ENCODE measurements around the gene QRFP. TPM values are rescaled to one million over a fixed set of nuclear protein-coding genes. Genes with fewer than 3 reads are reported as not detected.

QRFP gene
- total RNA-seq, 2 donors from 2014 or later: not detected

GRCh38 chr9:130864541-130864940 is 32.1 kb downstream of the QRFP start:
- DNase-seq (ENCODE audit: low spot score) (no peak), ATAC-seq (ENCODE audit: insufficient number of reproducible peaks, low FRiP score, low read depth) (no peak)
- Histone ChIP-seq H3K9me3 (no peaks in the 10 kb centered on the region), H3K4me1 (ENCODE audit: control insufficient read depth in 1 of 2, low read depth in 2 of 2) (peaks cover 6 to 49% of the 10 kb centered on the region in 2 donors), H3K36me3 (peaks cover 21% of the 10 kb centered on the region), H3K27ac (no peak overlapping the region), H3K4me3 (no peak overlapping the region), H3K27me3 (replicated peaks; ENCODE audit: insufficient read depth) (no peaks in the 10 kb centered on the region)
- TF ChIP-seq, protein P1, sequence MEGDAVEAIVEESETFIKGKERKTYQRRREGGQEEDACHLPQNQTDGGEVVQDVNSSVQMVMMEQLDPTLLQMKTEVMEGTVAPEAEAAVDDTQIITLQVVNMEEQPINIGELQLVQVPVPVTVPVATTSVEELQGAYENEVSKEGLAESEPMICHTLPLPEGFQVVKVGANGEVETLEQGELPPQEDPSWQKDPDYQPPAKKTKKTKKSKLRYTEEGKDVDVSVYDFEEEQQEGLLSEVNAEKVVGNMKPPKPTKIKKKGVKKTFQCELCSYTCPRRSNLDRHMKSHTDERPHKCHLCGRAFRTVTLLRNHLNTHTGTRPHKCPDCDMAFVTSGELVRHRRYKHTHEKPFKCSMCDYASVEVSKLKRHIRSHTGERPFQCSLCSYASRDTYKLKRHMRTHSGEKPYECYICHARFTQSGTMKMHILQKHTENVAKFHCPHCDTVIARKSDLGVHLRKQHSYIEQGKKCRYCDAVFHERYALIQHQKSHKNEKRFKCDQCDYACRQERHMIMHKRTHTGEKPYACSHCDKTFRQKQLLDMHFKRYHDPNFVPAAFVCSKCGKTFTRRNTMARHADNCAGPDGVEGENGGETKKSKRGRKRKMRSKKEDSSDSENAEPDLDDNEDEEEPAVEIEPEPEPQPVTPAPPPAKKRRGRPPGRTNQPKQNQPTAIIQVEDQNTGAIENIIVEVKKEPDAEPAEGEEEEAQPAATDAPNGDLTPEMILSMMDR (IDR thresholded peaks at IDR 0.05): no peak

DNA sequence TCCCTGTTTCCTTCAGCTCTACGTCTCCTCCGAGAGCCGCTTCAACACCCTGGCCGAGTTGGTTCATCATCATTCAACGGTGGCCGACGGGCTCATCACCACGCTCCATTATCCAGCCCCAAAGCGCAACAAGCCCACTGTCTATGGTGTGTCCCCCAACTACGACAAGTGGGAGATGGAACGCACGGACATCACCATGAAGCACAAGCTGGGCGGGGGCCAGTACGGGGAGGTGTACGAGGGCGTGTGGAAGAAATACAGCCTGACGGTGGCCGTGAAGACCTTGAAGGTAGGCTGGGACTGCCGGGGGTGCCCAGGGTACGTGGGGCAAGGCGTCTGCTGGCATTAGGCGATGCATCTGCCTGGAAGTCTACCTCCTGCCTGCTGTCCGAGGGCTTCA is 33.9 kb downstream of the QRFP start:
- no peaks in the 10 kb centered on the region for H3K9me3 ChIP-seq
- peak overlapping the region in 1 of 2 donors; percentile 82 for H3K27ac ChIP-seq
- peaks cover 21% of the 10 kb centered on the region for H3K36me3 ChIP-seq
- H3K27me3 ChIP-seq (replicated peaks; ENCODE audit: insufficient read depth): no peaks in the 10 kb centered on the region
- DNase-seq (ENCODE audit: low spot score) (no peak), ATAC-seq (ENCODE audit: insufficient number of reproducible peaks, low FRiP score, low read depth) (no peak)
- TF ChIP-seq, protein P1 (IDR thresholded peaks at IDR 0.05): no peak
- H3K4me1 ChIP-seq (ENCODE audit: control insufficient read depth in 1 of 2, low read depth in 2 of 2): peaks cover 11 to 52% of the 10 kb centered on the region in 2 donors
- H3K4me3 ChIP-seq: no peak overlapping the region

GRCh38 chr9:130862217-130862616 is 34.4 kb downstream of the QRFP start:
- Histone ChIP-seq H3K4me1 (ENCODE audit: control insufficient read depth in 1 of 2, low read depth in 2 of 2) (peaks cover 11 to 51% of the 10 kb centered on the region in 2 donors), H3K36me3 (peaks cover 21% of the 10 kb centered on the region), H3K27ac (peak overlapping the region in 1 of 2 donors; percentile 82)

DNA sequence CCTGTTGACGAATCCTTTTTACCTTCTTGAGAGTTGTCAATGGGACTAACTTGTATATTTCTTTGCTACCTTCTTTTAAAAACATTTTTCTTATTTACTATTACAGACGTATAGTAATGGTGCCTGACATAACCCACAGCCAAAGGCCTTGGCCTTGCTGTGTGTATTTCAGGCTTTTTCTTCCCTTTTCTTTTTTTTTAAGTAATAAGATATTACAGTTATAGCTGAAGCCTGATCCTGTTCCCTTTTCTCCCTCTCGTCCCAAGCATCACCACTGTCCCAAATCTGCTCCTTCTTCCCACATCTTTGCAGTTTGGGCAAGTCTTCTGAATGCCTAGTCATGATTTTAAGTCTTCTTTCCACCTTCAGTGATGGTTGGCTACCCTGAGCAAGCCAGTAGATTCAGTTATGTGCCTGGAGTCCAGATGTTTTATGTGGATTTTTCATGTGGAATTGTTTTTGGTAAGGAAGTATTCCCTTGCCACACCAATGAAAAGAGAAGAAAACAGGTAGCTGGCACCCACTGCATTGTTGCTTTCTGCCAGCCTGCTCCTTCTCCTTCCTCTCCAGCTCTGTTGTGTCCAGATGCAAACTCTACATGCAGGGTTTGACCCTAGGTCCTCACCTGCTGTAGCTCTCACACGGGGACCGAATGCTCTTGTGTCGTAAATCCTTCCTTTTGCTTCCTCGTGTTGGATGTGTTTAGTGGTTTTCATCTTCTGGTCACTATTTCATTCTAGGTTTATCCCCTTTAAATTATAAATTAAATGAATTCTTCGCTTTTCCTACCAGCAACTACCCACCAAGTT is 35.0 kb downstream of the QRFP start:
- peaks cover 21% of the 10 kb centered on the region for H3K36me3 ChIP-seq

More at GRCh38 chr9:130862217-130862616, 34.4 kb downstream of the QRFP start:
- H3K27me3 ChIP-seq (replicated peaks; ENCODE audit: insufficient read depth): no peaks in the 10 kb centered on the region
- DNase-seq (ENCODE audit: low spot score) (no peak), ATAC-seq (ENCODE audit: insufficient number of reproducible peaks, low FRiP score, low read depth) (no peak)
- no peak overlapping the region for H3K4me3 ChIP-seq
- TF ChIP-seq, protein P1 (IDR thresholded peaks at IDR 0.05): no peak
- H3K9me3 ChIP-seq: no peaks in the 10 kb centered on the region

More for the DNA sequence above, 35.0 kb downstream of the QRFP start:
- Histone ChIP-seq H3K9me3 (no peaks in the 10 kb centered on the region), H3K4me1 (ENCODE audit: control insufficient read depth in 1 of 2, low read depth in 2 of 2) (peaks cover 11 to 49% of the 10 kb centered on the region in 2 donors), H3K27ac (peak overlapping the region; percentile 53 to 82), H3K27me3 (replicated peaks; ENCODE audit: insufficient read depth) (no peaks in the 10 kb centered on the region), H3K4me3 (no peak overlapping the region)
- no peak for DNase-seq (ENCODE audit: low spot score)
- TF ChIP-seq, protein P1 (IDR thresholded peaks at IDR 0.05): no peak
- ATAC-seq (ENCODE audit: insufficient number of reproducible peaks, low FRiP score, low read depth): no peak
